WTC11 (cell line): ENCODE data around the gene NDUFA12. TPM values are rescaled to one million over a fixed set of nuclear protein-coding genes. Genes with fewer than 3 reads are reported as not detected.

Source experiments
- ATAC-seq: fragments of 200-7000 bp; cut with Tn5 transposase; 2 replicates; pipeline ENCODE4 v1.10.0; 2021; ENCODE audit warnings: mild to moderate bottlenecking, moderate library complexity
- CTCF ChIA-PET: fragments of 300-600 bp; sonication (Branson Sonifier 250); formaldehyde crosslinking; loops from one replicate; lab custom pipeline; 2021; ENCODE audit warnings: antibody characterized with exemption; lab: Charles Lee
- POLR2A ChIA-PET: fragments of 350-600 bp; sonication (Branson Sonifier 250); formaldehyde crosslinking; loops from one replicate; lab custom pipeline; 2021; ENCODE audit warnings: antibody characterized with exemption; lab: Charles Lee
- DNase-seq: peaks from one replicate; pipeline ENCODE4 v3.0.0; 2021; ENCODE audit warnings: low spot score
- H3K27ac Mint-ChIP-seq: 2 replicates; pipeline ENCODE4 v1.8.0; 2021; ENCODE audit warnings: mixed read lengths
- H3K27me3 Mint-ChIP-seq: 2 replicates; pipeline ENCODE4 v1.8.0; 2021; ENCODE audit warnings: low read depth, mild to moderate bottlenecking, moderate library complexity, mixed read lengths
- H3K36me3 Mint-ChIP-seq: 2 replicates; pipeline ENCODE4 v1.8.0; 2021; ENCODE audit warnings: mixed read lengths
- H3K4me1 Mint-ChIP-seq: 2 replicates; pipeline ENCODE4 v1.8.0; 2022; ENCODE audit warnings: mixed read lengths
- H3K4me3 Mint-ChIP-seq: 2 replicates; pipeline ENCODE4 v1.8.0; 2021; ENCODE audit warnings: mild to moderate bottlenecking, moderate library complexity, mixed read lengths
- H3K9me3 Mint-ChIP-seq: 2 replicates; pipeline ENCODE4 v1.8.0; 2021; ENCODE audit warnings: mixed read lengths
- ATF1 ChIP-seq: sonication (generic); formaldehyde crosslinking; IDR thresholded peaks from 2 replicates; pipeline ENCODE4 v1.8.1; 2023; ENCODE audit warnings: mild to moderate bottlenecking, moderate library complexity, missing genetic modification reagents
- CBFB ChIP-seq: sonication (generic); formaldehyde crosslinking; IDR thresholded peaks from 2 replicates; pipeline ENCODE4 v1.8.1; 2022; ENCODE audit warnings: mild to moderate bottlenecking, low read depth, missing genetic modification reagents
- E2F5 ChIP-seq: sonication (generic); formaldehyde crosslinking; IDR thresholded peaks from 2 replicates; pipeline ENCODE4 v1.8.1; 2022; ENCODE audit warnings: mild to moderate bottlenecking, moderate library complexity, missing genetic modification reagents
- ERG ChIP-seq: fragments of 250-450 bp; sonication (Bioruptor Pico); IDR thresholded peaks from 2 replicates; pipeline ENCODE4 v1.8.0; 2021; ENCODE audit warnings: mild to moderate bottlenecking
- GRHL2 ChIP-seq: fragments of 250-450 bp; sonication (Bioruptor Pico); IDR thresholded peaks from 2 replicates; pipeline ENCODE4 v1.8.0; 2022; ENCODE audit warnings: mild to moderate bottlenecking, moderate library complexity; ENCODE audit not compliant: insufficient replicate concordance, severe bottlenecking
- GTF2I ChIP-seq: fragments of 250-450 bp; sonication (Bioruptor Pico); conservative IDR thresholded peaks from 2 replicates; pipeline ENCODE4 v1.4.0; 2021; ENCODE audit warnings: mild to moderate bottlenecking
- HMGXB4 ChIP-seq: sonication (generic); formaldehyde crosslinking; IDR thresholded peaks from 2 replicates; pipeline ENCODE4 v1.8.1; 2023; ENCODE audit warnings: mild to moderate bottlenecking, moderate library complexity, missing genetic modification reagents
- IRF1 ChIP-seq: sonication (generic); formaldehyde crosslinking; IDR thresholded peaks from 2 replicates; pipeline ENCODE4 v1.8.0; 2023; ENCODE audit warnings: missing genetic modification reagents
- JUN ChIP-seq: sonication (generic); formaldehyde crosslinking; IDR thresholded peaks from 2 replicates; pipeline ENCODE4 v1.8.0; 2023; ENCODE audit warnings: mild to moderate bottlenecking, missing genetic modification reagents
- MLX ChIP-seq: sonication (generic); formaldehyde crosslinking; IDR thresholded peaks from 2 replicates; pipeline ENCODE4 v1.8.1; 2023; ENCODE audit warnings: mild to moderate bottlenecking, missing genetic modification reagents, moderate library complexity
- MYBL2 ChIP-seq: sonication (generic); formaldehyde crosslinking; IDR thresholded peaks from 2 replicates; pipeline ENCODE4 v1.8.1; 2023; ENCODE audit warnings: mild to moderate bottlenecking, moderate library complexity, missing genetic modification reagents
- OVOL2 ChIP-seq: fragments of 250-450 bp; sonication (Bioruptor Pico); IDR thresholded peaks from 2 replicates; pipeline ENCODE4 v1.9.0; 2021; ENCODE audit warnings: mild to moderate bottlenecking, borderline replicate concordance
- PREB ChIP-seq: sonication (generic); formaldehyde crosslinking; IDR thresholded peaks from 2 replicates; pipeline ENCODE4 v1.8.1; 2022; ENCODE audit warnings: mild to moderate bottlenecking, missing genetic modification reagents, moderate library complexity, borderline replicate concordance
- PRRX2 ChIP-seq: fragments of 250-450 bp; sonication (Bioruptor Pico); IDR thresholded peaks from 2 replicates; pipeline ENCODE4 v1.8.0; 2021; ENCODE audit warnings: mild to moderate bottlenecking
- RORB ChIP-seq: fragments of 250-450 bp; sonication (Bioruptor Pico); IDR thresholded peaks from 2 replicates; pipeline ENCODE4 v1.9.0; 2021; ENCODE audit warnings: mild to moderate bottlenecking
- SMAD3 ChIP-seq: sonication (generic); formaldehyde crosslinking; IDR thresholded peaks from 2 replicates; pipeline ENCODE4 v1.8.0; 2022; ENCODE audit warnings: missing genetic modification reagents, mild to moderate bottlenecking, borderline replicate concordance
- SP1 ChIP-seq: sonication (generic); formaldehyde crosslinking; conservative IDR thresholded peaks from 2 replicates; pipeline ENCODE4 v1.8.1; 2022; ENCODE audit warnings: missing genetic modification reagents
- STAT6 ChIP-seq: sonication (generic); formaldehyde crosslinking; conservative IDR thresholded peaks from 2 replicates; pipeline ENCODE4 v1.8.1; 2023; ENCODE audit warnings: mild to moderate bottlenecking, low read depth, missing genetic modification reagents, moderate library complexity
- ZNF121 ChIP-seq: sonication (generic); formaldehyde crosslinking; IDR thresholded peaks from 2 replicates; pipeline ENCODE4 v1.8.0; 2023; ENCODE audit warnings: missing genetic modification reagents
- ZNF281 ChIP-seq: sonication (generic); formaldehyde crosslinking; IDR thresholded peaks from 2 replicates; pipeline ENCODE4 v1.8.0; 2023; ENCODE audit warnings: mild to moderate bottlenecking, missing genetic modification reagents
- ZNF416 ChIP-seq: fragments of 250-450 bp; sonication (Bioruptor Pico); IDR thresholded peaks from 2 replicates; pipeline ENCODE4 v1.9.0; 2021; ENCODE audit warnings: mild to moderate bottlenecking, inconsistent platforms
- total RNA-seq: library from RNA; stranded (reverse); gene quantifications from 3 replicates; pipeline ENCODE4 v1.2.3, GENCODE V29; 2021

Gene NDUFA12
- total RNA-seq, 1 experiment from 2014 or later = 87.3 TPM

GRCh38 chr12:94973221-94973620, 30.3 kb downstream of the NDUFA12 start:
- POLR2A ChIA-PET = interaction anchor here (0.6 to 1.1 kb wide), 2 partner anchors 31 to 452 kb away, joined by 3 to 4 read pairs; partner anchors contain the start of gene NDUFA12
- no peaks in the 10 kb centered on the region for H3K27me3 Mint-ChIP-seq
- ATAC-seq = no peak
- CTCF ChIA-PET = interaction anchor here (1.0 kb wide), 1 partner anchor 263 kb away, joined by 3 read pairs; no protein-coding TSS in a partner anchor
- no peaks in the 10 kb centered on the region for H3K9me3 Mint-ChIP-seq
- DNase-seq = no peak
- peaks cover 5% of the 10 kb centered on the region for H3K4me1 Mint-ChIP-seq
- no peak overlapping the region for H3K27ac Mint-ChIP-seq
- H3K36me3 Mint-ChIP-seq = 0 out of 2 replicates have a peak, but pooled peaks cover 8% of the 10 kb centered on the region
- TF ChIP-seq GRHL2 (CRISPR knock-in tag) (no peak), PRRX2 (CRISPR knock-in tag) (no peak), ZNF281 (CRISPR knock-in tag) (no peak), OVOL2 (CRISPR knock-in tag) (no peak), ERG (CRISPR knock-in tag) (no peak), GTF2I (CRISPR knock-in tag) (no peak)
- H3K4me3 Mint-ChIP-seq = no peak overlapping the region

GRCh38 chr12:94972795-94973194, 30.7 kb downstream of the NDUFA12 start:
- POLR2A ChIA-PET = interaction anchor here (0.6 to 1.1 kb wide), 2 partner anchors 31 to 452 kb away, joined by 3 to 4 read pairs; partner anchors contain the start of gene NDUFA12
- Mint-ChIP-seq H3K4me3 (no peak overlapping the region), H3K9me3 (no peaks in the 10 kb centered on the region), H3K36me3 (0 out of 2 replicates have a peak, but pooled peaks cover 8% of the 10 kb centered on the region), H3K27me3 (no peaks in the 10 kb centered on the region), H3K27ac (no peak overlapping the region), H3K4me1 (peaks cover under 1% of the 10 kb centered on the region; the same call in 1 of the 2 replicates)
- ATAC-seq = no peak
- CTCF ChIA-PET = interaction anchor here (1.0 kb wide), 1 partner anchor 262 kb away, joined by 3 read pairs; no protein-coding TSS in a partner anchor
- no peak for DNase-seq
- TF ChIP-seq ATF1 (CRISPR knock-in tag) (no peak), E2F5 (no peak), ZNF416 (CRISPR knock-in tag) (no peak), JUN (no peak), PREB (CRISPR knock-in tag) (no peak), SMAD3 (no peak), ZNF121 (CRISPR knock-in tag) (no peak), RORB (no peak), IRF1 (CRISPR knock-in tag) (no peak), HMGXB4 (CRISPR knock-in tag) (no peak), MLX (no peak), SP1 (no peak), CBFB (CRISPR knock-in tag) (no peak), ERG (CRISPR knock-in tag) (no peak), STAT6 (CRISPR knock-in tag) (no peak), MYBL2 (CRISPR knock-in tag) (no peak)
